Measurements from ENCODE around the gene URM1. TPM values are rescaled to one million over a fixed set of nuclear protein-coding genes. Genes with fewer than 3 reads are reported as not detected.

Gene URM1
- total RNA-seq, 6 donors from 2014 or later: 11.1 to 57.9 (median 28.7) TPM

DNA sequence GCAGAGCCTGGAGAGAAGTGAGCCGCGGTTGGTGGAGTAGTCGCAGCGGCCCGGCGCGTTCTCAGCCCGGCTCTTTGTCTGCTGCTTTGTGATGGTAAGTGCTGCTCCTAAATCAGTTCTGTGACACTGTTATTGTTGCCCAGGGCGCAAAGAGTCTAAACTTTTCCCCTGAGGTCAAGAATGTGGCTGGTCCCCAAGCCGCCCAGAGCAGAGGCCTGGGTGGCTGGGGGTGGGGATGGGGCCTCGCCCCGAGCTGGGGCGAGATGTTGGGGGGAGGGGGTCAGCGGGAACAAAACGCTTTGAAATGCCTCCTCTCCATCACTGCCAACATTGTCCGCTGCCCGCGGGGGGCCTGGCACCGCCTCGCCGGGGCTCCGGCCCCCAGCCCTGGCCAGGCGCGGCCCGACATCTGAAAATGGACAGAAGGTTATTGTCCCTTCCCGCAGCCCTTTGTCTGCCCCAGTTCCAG, 37.8 kb downstream of the URM1 start:
- 40 to 54% methylated on average over 3 to 13 of the region's 26 CpGs for WGBS, 2 donors

GRCh38 chr9:128409450-128409849, 38.3 kb downstream of the URM1 start:
- no peak for TF ChIP-seq CTCF (IDR thresholded peaks at IDR 0.05)
- no peak for TF ChIP-seq POLR2AphosphoS5 (IDR thresholded peaks at IDR 0.05)
- no peak for TF ChIP-seq POLR2A (IDR thresholded peaks at IDR 0.05)
- no peak for TF ChIP-seq EP300 (IDR thresholded peaks at IDR 0.05)
- ATAC-seq (ENCODE audit: low FRiP score in 2 of 2) (no peak), DNase-seq (no peak)
- WGBS, 2 donors: 60 to 76% methylated on average over 6 to 8 of the region's 8 CpGs
- Histone ChIP-seq H3K27ac (no peak overlapping the region), H3K27me3 (no peaks in the 10 kb centered on the region), H3K4me1 (no peaks in the 10 kb centered on the region), H3K4me3 (no peak overlapping the region), H3K36me3 (no peaks in the 10 kb centered on the region), H3K9me3 (no peaks in the 10 kb centered on the region)

More for the DNA sequence above, 37.8 kb downstream of the URM1 start:
- Histone ChIP-seq H3K9me3 (no peaks in the 10 kb centered on the region), H3K27ac (no peak overlapping the region), H3K4me1 (no peaks in the 10 kb centered on the region), H3K27me3 (no peaks in the 10 kb centered on the region), H3K4me3 (no peak overlapping the region), H3K36me3 (no peaks in the 10 kb centered on the region)
- TF ChIP-seq POLR2A (IDR thresholded peaks at IDR 0.05): no peak
- no peak for TF ChIP-seq CTCF (IDR thresholded peaks at IDR 0.05)
- no peak for TF ChIP-seq POLR2AphosphoS5 (IDR thresholded peaks at IDR 0.05)
- TF ChIP-seq EP300 (IDR thresholded peaks at IDR 0.05): no peak
- DNase-seq: peak in 1 of 2 donors; percentile 73
- no peak for ATAC-seq (ENCODE audit: low FRiP score in 2 of 2)

- Histone ChIP-seq H3K4me3 (no peak overlapping the region), H3K9me3 (no peaks in the 10 kb centered on the region), H3K4me1 (no peaks in the 10 kb centered on the region), H3K27ac (no peak overlapping the region), H3K27me3 (no peaks in the 10 kb centered on the region), H3K36me3 (no peaks in the 10 kb centered on the region)
- ATAC-seq (ENCODE audit: low FRiP score in 2 of 2) (no peak), DNase-seq (no peak)
- TF ChIP-seq CTCF (IDR thresholded peaks at IDR 0.05): no peak
- no peak for TF ChIP-seq EP300 (IDR thresholded peaks at IDR 0.05)
- TF ChIP-seq POLR2AphosphoS5 (IDR thresholded peaks at IDR 0.05): no peak
- no peak for TF ChIP-seq POLR2A (IDR thresholded peaks at IDR 0.05)
- WGBS, 2 donors: 38 to 55% methylated on average over 5 to 6 of the region's 6 CpGs
These were observed 38.8 kb downstream of the URM1 start for GRCh38 chr9:128409978-128410377.

DNA sequence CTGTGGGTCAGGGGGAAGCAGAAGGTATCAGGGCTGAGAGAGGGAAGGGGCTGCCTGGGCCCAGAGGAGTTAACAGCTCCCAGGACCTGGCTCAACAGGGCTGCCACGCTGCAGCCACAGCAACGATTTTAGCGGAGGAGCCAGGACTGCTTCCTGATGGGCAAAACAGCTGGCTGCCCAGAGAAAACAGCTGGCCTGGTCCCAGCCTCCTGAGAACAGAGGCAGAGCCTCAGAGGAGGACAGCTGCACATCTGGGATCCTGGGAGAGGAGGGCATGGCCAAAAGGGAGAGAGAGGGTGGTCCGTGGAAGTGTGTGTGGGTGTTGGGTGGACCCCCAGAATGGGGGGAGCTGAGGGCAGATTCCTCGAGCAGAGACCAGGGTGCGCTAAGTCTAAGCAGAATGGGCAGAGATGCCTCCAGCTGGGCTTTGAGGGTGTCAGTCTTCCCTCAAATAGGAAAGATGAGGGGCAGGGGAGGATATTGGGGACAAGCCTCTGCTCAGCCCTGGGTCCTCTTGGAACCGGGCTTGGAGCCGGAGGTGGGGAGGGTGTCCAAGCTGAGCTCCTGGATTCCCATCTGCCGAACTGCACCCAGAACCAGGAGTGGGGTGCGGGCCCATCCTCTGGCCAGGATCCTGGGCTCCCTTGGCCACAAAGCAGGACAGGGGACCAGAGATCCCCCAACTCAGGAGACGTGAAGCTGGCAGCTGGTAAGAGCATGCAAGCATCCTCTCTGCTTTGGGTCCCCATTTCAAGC, 40.4 kb downstream of the URM1 start:
- 51 to 63% methylated on average over 10 to 11 of the region's 11 CpGs for WGBS, 2 donors
- Histone ChIP-seq H3K27me3 (no peaks in the 10 kb centered on the region), H3K9me3 (no peaks in the 10 kb centered on the region), H3K4me1 (no peaks in the 10 kb centered on the region), H3K4me3 (no peak overlapping the region), H3K27ac (no peak overlapping the region), H3K36me3 (no peaks in the 10 kb centered on the region)
- TF ChIP-seq POLR2AphosphoS5 (IDR thresholded peaks at IDR 0.05) (no peak), POLR2A (IDR thresholded peaks at IDR 0.05) (no peak), CTCF (IDR thresholded peaks at IDR 0.05) (no peak), EP300 (IDR thresholded peaks at IDR 0.05) (no peak)
- no peak for DNase-seq
- no peak for ATAC-seq (ENCODE audit: low FRiP score in 2 of 2)

All from upper lobe of left lung (tissue), 6 donors.